PC-3 (cell line): ENCODE data around the gene FGF16.

Experiments
- EZH2phosphoT487 ChIP-seq: fragments of 300-600 bp; sonication (generic); IDR thresholded peaks from 2 replicates; pipeline ENCODE4 v1.6.1; 2018; ENCODE audit warnings: mild to moderate bottlenecking, antibody characterized with exemption, low read length, borderline replicate concordance
- TF ChIP-seq, protein P1 (sequence below): fragments of 300-600 bp; sonication (generic); conservative IDR thresholded peaks from 2 replicates; pipeline ENCODE4 v1.5.1; 2017; ENCODE audit warnings: antibody characterized with exemption, low read depth, mild to moderate bottlenecking, low read length

DNA sequence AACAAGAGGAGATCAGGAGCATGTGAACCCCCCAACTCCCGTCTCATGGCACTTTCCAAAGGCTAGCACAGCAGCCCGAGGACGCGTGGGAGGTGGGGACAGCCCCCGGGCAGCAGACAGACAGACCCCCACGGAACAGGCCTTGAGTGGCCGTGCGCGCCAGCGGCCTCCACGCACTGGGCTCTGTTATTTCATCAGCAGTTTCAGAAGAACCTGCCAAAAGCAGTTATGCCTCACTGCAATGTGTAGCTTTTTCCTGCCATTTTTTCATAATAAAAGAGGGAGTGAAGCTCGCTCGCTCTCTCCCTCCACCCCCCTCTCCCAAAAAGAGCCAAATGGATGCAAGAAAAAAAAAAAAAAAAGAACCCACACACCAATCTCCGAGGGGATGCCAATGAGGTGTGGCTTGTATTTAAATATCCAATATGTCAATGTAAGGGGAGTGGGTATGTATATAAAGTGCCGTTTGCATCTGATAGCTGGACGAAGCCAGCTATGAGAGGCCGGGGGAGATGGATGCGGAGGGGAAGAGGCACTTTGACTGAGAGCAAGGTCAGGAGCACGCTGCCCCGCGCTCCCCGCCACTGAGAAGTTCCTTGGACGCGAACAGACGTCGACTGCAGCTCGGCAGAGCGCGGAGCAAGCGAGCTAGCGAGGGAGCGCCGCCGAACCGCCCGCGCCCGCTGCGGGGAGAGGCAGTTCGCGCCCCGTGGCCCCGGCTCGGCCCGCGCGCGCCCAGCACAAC, at the start of gene FGF16:
- TF ChIP-seq, protein P1, sequence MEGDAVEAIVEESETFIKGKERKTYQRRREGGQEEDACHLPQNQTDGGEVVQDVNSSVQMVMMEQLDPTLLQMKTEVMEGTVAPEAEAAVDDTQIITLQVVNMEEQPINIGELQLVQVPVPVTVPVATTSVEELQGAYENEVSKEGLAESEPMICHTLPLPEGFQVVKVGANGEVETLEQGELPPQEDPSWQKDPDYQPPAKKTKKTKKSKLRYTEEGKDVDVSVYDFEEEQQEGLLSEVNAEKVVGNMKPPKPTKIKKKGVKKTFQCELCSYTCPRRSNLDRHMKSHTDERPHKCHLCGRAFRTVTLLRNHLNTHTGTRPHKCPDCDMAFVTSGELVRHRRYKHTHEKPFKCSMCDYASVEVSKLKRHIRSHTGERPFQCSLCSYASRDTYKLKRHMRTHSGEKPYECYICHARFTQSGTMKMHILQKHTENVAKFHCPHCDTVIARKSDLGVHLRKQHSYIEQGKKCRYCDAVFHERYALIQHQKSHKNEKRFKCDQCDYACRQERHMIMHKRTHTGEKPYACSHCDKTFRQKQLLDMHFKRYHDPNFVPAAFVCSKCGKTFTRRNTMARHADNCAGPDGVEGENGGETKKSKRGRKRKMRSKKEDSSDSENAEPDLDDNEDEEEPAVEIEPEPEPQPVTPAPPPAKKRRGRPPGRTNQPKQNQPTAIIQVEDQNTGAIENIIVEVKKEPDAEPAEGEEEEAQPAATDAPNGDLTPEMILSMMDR: no peak
- no peak for TF ChIP-seq EZH2phosphoT487
